MM.1S (cell line): Measurements from ENCODE around the gene GGTA1.
A peak's percentile ranks its signal among the peaks of the same experiment; 100 is the strongest.

Experiments used
- DNase-seq: peaks from one replicate; pipeline ENCODE4 v3.0.0-alpha.2; 2015
- H2AFZ ChIP-seq: fragments of 300-600 bp; sonication (generic); 2 replicates; pipeline ENCODE4 v1.6.0; 2016; ENCODE audit warnings: antibody characterized with exemption, low read length
- H3F3A ChIP-seq: fragments of 300-600 bp; sonication (generic); 2 replicates; pipeline ENCODE4 v1.6.1; 2016; ENCODE audit warnings: mild to moderate bottlenecking, antibody characterized with exemption, low read length, moderate library complexity, mixed read lengths; ENCODE audit not compliant: insufficient read depth
- H3K27ac ChIP-seq: fragments of 300-600 bp; sonication (generic); 2 replicates; pipeline ENCODE4 v1.5.1; 2016; ENCODE audit warnings: mild to moderate bottlenecking, low read length
- H3K27me3 ChIP-seq: fragments of 300-600 bp; sonication (generic); replicated peaks from 2 replicates; pipeline ENCODE4 v1.6.0; 2016; ENCODE audit warnings: low read length; ENCODE audit not compliant: insufficient read depth
- H3K36me3 ChIP-seq: fragments of 300-600 bp; sonication (generic); replicated peaks from 2 replicates; pipeline ENCODE4 v1.6.1; 2016; ENCODE audit warnings: mild to moderate bottlenecking, low read length, mixed read lengths; ENCODE audit not compliant: insufficient read depth
- H3K4me1 ChIP-seq: fragments of 300-600 bp; sonication (generic); 2 replicates; pipeline ENCODE4 v1.6.1; 2016; ENCODE audit warnings: low read length, mixed read lengths
- H3K4me2 ChIP-seq: fragments of 300-600 bp; sonication (generic); 2 replicates; pipeline ENCODE4 v1.6.0; 2016; ENCODE audit warnings: low read depth, low read length
- H3K4me3 ChIP-seq: fragments of 300-600 bp; sonication (generic); 2 replicates; pipeline ENCODE4 v1.5.1; 2016; ENCODE audit warnings: low read length, mixed read lengths
- H3K79me2 ChIP-seq: fragments of 300-600 bp; sonication (generic); 2 replicates; pipeline ENCODE4 v1.6.1; 2016; ENCODE audit warnings: mixed run types, low read length, mixed read lengths
- H3K9ac ChIP-seq: fragments of 300-600 bp; sonication (generic); 2 replicates; pipeline ENCODE4 v1.6.1; 2016; ENCODE audit warnings: low read length, mixed read lengths
- H3K9me2 ChIP-seq: fragments of 300-600 bp; sonication (generic); replicated peaks from 2 replicates; pipeline ENCODE4 v1.6.1; 2016; ENCODE audit warnings: mild to moderate bottlenecking, low read length, mixed read lengths; ENCODE audit not compliant: insufficient read depth
- H3K9me3 ChIP-seq: fragments of 300-600 bp; sonication (generic); replicated peaks from 2 replicates; pipeline ENCODE4 v1.6.1; 2016; ENCODE audit warnings: mild to moderate bottlenecking, low read length, mixed read lengths; ENCODE audit not compliant: insufficient read depth
- H4K20me1 ChIP-seq: fragments of 300-600 bp; sonication (generic); 2 replicates; pipeline ENCODE4 v1.6.1; 2016; ENCODE audit warnings: mild to moderate bottlenecking, low read length, moderate library complexity, mixed read lengths; ENCODE audit not compliant: insufficient read depth
- EZH2 ChIP-seq: fragments of 300-600 bp; sonication (generic); optimal IDR thresholded peaks from 2 replicates; pipeline ENCODE3; 2017; ENCODE audit warnings: low read depth, mild to moderate bottlenecking, antibody characterized with exemption, low read length, mixed read lengths
- EZH2phosphoT487 ChIP-seq: fragments of 300-600 bp; sonication (generic); IDR thresholded peaks from 2 replicates; pipeline ENCODE4 v1.6.1; 2018; ENCODE audit warnings: antibody characterized with exemption, low read length
- TF ChIP-seq, protein P1 (sequence below): fragments of 300-600 bp; sonication (generic); IDR thresholded peaks from 2 replicates; pipeline ENCODE4 v1.5.1; 2016; ENCODE audit warnings: antibody characterized with exemption, low read length, mixed read lengths

The GGTA1 gene

DNA sequence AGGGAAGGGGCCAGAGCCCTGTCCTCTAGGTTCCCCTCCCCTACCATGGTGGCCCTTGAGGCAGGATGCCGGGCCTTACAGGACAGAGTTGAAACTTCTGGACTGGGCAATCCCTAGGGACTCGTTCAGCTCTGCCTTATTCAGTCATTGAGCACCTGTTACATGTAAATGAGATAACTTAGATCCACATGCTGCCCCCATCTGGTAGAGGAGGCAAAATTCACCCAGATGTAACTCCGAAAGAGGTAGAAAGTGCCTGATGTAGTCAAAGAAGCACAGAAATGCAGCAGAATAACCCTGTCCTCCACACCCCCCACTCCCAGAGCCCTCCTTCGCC is 1.5 kb downstream of the GGTA1 start:
- no peaks in the 10 kb centered on the region for H3K79me2 ChIP-seq
- no peaks in the 10 kb centered on the region for H3K9me3 ChIP-seq
- peak overlapping the region; percentile 37 for H2AFZ ChIP-seq
- TF ChIP-seq, protein P1, sequence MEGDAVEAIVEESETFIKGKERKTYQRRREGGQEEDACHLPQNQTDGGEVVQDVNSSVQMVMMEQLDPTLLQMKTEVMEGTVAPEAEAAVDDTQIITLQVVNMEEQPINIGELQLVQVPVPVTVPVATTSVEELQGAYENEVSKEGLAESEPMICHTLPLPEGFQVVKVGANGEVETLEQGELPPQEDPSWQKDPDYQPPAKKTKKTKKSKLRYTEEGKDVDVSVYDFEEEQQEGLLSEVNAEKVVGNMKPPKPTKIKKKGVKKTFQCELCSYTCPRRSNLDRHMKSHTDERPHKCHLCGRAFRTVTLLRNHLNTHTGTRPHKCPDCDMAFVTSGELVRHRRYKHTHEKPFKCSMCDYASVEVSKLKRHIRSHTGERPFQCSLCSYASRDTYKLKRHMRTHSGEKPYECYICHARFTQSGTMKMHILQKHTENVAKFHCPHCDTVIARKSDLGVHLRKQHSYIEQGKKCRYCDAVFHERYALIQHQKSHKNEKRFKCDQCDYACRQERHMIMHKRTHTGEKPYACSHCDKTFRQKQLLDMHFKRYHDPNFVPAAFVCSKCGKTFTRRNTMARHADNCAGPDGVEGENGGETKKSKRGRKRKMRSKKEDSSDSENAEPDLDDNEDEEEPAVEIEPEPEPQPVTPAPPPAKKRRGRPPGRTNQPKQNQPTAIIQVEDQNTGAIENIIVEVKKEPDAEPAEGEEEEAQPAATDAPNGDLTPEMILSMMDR: peak; percentile 66
- TF ChIP-seq EZH2: no peak
- no peak overlapping the region for H3K9ac ChIP-seq
- H3K27ac ChIP-seq: no peak overlapping the region
- peaks cover 39% of the 10 kb centered on the region for H3K27me3 ChIP-seq
- H3K4me3 ChIP-seq: peak overlapping the region; percentile 43
- peaks cover 3% of the 10 kb centered on the region; the same call in 1 of the 2 replicates for H3K4me1 ChIP-seq
- H3K36me3 ChIP-seq: no peaks in the 10 kb centered on the region
- no peaks in the 10 kb centered on the region for H3K9me2 ChIP-seq
- H3F3A ChIP-seq: no peaks in the 10 kb centered on the region
- peak overlapping the region; percentile 96 for H3K4me2 ChIP-seq
- peak; percentile 82 for DNase-seq
- H4K20me1 ChIP-seq: no peaks in the 10 kb centered on the region

DNA sequence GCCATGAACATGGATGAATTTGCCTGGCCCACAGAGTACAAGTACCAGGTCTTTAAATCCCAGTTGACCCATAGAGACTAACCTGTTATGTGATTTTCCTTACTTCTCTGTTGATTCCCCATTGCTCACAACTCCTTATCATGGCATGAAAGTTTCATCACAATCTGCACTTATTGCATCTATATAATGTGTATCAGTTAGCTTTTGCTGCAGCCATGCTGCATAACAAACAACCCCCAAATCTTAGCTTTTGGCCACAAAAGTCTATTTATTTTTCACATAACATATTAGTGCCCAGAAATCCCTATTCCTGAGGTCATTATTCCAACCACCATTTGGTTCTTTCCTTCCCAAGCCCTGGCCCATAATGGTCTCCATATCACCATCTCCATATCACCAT is 3.7 kb downstream of the GGTA1 start:
- TF ChIP-seq EZH2 (no peak), EZH2phosphoT487 (no peak)
- TF ChIP-seq, protein P1: no peak
- no peak for DNase-seq
- Histone ChIP-seq H4K20me1 (no peaks in the 10 kb centered on the region), H3K79me2 (no peaks in the 10 kb centered on the region), H3F3A (no peaks in the 10 kb centered on the region), H3K27ac (no peak overlapping the region), H3K27me3 (peaks cover 39% of the 10 kb centered on the region), H3K9me3 (no peaks in the 10 kb centered on the region), H2AFZ (no peak overlapping the region), H3K9me2 (no peaks in the 10 kb centered on the region), H3K9ac (no peak overlapping the region), H3K36me3 (no peaks in the 10 kb centered on the region), H3K4me1 (peaks cover 3% of the 10 kb centered on the region; the same call in 1 of the 2 replicates), H3K4me2 (no peak overlapping the region), H3K4me3 (no peak overlapping the region)

DNA sequence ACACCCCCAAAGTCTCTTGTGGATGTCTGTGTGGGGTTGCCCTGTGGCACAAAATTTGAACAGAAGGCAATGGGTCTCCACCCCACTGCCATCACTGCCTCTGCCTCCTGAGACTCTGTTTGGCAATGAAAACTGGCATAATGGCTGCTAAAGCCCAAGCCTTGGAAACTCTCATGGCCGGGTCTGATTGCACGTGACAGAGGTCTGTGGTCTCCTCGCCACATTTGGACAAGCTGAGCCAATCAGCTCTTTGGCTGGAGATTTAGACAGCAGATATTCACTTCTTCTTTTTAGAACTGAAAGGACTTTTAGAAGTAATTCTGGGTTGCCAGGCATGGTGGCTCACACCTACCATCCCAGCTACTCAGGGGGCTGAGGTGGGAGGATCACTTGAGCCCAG is 5.5 kb downstream of the GGTA1 start:
- Histone ChIP-seq H4K20me1 (no peaks in the 10 kb centered on the region), H3K9ac (no peak overlapping the region), H3F3A (no peaks in the 10 kb centered on the region), H3K9me3 (no peaks in the 10 kb centered on the region), H3K4me1 (peaks cover 3% of the 10 kb centered on the region; the same call in 1 of the 2 replicates), H3K9me2 (no peaks in the 10 kb centered on the region), H3K4me2 (no peak overlapping the region), H3K27ac (no peak overlapping the region), H3K4me3 (no peak overlapping the region), H2AFZ (no peak overlapping the region), H3K27me3 (peaks cover 25% of the 10 kb centered on the region), H3K79me2 (no peaks in the 10 kb centered on the region), H3K36me3 (no peaks in the 10 kb centered on the region)
- TF ChIP-seq EZH2 (no peak), EZH2phosphoT487 (no peak)
- TF ChIP-seq, protein P1: no peak
- no peak for DNase-seq

DNA sequence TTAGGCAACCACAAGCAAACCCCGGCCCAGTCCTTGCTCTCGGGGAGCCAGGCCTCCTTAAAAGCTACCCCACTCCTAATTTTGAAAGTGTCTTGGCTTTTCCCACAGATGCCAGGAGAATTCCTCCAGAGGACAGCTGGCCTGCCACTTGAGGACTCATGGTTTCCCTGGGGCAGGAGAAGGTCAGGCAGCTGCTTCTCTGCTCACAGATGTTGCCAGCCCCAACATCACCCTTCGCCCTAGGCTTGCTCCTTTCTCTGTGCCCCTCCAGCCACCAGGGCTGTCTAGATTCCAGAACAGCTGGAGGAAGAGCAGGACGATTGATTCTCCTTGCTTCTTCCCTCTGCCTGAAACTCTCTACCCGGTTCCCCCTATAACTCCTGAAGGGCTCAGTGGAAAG is 8.5 kb downstream of the GGTA1 start:
- no peaks in the 10 kb centered on the region for H3K4me1 ChIP-seq
- no peak for DNase-seq
- no peak for TF ChIP-seq EZH2phosphoT487
- TF ChIP-seq EZH2: no peak
- TF ChIP-seq, protein P1: no peak
- H3K9ac ChIP-seq: no peak overlapping the region
- H3K9me3 ChIP-seq: no peaks in the 10 kb centered on the region
- H3K27me3 ChIP-seq: peaks cover 4% of the 10 kb centered on the region; the same call in 1 of the 2 replicates
- H3K4me3 ChIP-seq: no peak overlapping the region
- no peaks in the 10 kb centered on the region for H3K36me3 ChIP-seq
- no peaks in the 10 kb centered on the region for H3K9me2 ChIP-seq
- H3F3A ChIP-seq: no peaks in the 10 kb centered on the region
- no peak overlapping the region for H2AFZ ChIP-seq
- H4K20me1 ChIP-seq: no peaks in the 10 kb centered on the region
- no peak overlapping the region for H3K27ac ChIP-seq
- no peak overlapping the region for H3K4me2 ChIP-seq
- no peaks in the 10 kb centered on the region for H3K79me2 ChIP-seq
